ENCODE data around the gene MPP1.

DNA sequence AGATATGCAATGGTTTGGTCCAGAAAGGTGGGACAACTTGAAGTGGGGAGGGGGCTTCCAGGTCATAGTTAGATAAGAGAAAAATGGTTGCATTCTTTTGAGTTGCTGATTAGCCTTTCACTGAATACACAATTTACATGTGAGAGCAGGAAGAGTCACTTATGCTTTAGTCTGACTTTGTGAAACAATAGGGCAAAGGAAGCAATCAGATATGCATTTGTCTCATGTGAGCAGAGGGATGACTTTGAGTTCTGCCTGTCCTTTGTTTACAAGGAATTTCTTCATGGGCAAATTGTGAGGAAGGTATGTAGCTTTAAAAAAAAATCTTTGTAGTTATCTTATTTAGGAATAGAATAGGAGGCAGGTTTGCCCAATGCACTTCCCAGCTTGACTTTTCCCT is 16.2 kb upstream of the MPP1 start:
- TF ChIP-seq, protein P1, sequence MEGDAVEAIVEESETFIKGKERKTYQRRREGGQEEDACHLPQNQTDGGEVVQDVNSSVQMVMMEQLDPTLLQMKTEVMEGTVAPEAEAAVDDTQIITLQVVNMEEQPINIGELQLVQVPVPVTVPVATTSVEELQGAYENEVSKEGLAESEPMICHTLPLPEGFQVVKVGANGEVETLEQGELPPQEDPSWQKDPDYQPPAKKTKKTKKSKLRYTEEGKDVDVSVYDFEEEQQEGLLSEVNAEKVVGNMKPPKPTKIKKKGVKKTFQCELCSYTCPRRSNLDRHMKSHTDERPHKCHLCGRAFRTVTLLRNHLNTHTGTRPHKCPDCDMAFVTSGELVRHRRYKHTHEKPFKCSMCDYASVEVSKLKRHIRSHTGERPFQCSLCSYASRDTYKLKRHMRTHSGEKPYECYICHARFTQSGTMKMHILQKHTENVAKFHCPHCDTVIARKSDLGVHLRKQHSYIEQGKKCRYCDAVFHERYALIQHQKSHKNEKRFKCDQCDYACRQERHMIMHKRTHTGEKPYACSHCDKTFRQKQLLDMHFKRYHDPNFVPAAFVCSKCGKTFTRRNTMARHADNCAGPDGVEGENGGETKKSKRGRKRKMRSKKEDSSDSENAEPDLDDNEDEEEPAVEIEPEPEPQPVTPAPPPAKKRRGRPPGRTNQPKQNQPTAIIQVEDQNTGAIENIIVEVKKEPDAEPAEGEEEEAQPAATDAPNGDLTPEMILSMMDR (IDR thresholded peaks at IDR 0.05; ENCODE audit: insufficient read depth, low read length): no peak
- TF ChIP-seq, protein P2, sequence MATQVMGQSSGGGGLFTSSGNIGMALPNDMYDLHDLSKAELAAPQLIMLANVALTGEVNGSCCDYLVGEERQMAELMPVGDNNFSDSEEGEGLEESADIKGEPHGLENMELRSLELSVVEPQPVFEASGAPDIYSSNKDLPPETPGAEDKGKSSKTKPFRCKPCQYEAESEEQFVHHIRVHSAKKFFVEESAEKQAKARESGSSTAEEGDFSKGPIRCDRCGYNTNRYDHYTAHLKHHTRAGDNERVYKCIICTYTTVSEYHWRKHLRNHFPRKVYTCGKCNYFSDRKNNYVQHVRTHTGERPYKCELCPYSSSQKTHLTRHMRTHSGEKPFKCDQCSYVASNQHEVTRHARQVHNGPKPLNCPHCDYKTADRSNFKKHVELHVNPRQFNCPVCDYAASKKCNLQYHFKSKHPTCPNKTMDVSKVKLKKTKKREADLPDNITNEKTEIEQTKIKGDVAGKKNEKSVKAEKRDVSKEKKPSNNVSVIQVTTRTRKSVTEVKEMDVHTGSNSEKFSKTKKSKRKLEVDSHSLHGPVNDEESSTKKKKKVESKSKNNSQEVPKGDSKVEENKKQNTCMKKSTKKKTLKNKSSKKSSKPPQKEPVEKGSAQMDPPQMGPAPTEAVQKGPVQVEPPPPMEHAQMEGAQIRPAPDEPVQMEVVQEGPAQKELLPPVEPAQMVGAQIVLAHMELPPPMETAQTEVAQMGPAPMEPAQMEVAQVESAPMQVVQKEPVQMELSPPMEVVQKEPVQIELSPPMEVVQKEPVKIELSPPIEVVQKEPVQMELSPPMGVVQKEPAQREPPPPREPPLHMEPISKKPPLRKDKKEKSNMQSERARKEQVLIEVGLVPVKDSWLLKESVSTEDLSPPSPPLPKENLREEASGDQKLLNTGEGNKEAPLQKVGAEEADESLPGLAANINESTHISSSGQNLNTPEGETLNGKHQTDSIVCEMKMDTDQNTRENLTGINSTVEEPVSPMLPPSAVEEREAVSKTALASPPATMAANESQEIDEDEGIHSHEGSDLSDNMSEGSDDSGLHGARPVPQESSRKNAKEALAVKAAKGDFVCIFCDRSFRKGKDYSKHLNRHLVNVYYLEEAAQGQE (IDR thresholded peaks at IDR 0.05; ENCODE audit: insufficient replicate concordance, low read depth): no peak

Data from HL-60 (cell line).